Aorta (tissue), 5 donors: ENCODE results near the gene THPO. TPM values are rescaled to one million over a fixed set of nuclear protein-coding genes. Genes with fewer than 3 reads are reported as not detected.
A peak's percentile ranks its signal among the peaks of the same experiment; 100 is the strongest.

Source experiments
- ATAC-seq: fragments of 200-7000 bp; cut with Tn5 transposase; one replicate; pipeline ENCODE4 v1.9.1; 2022; ENCODE audit warnings: moderate library complexity; ENCODE audit not compliant: low FRiP score
- DNase-seq, 2 donors: peaks; one replicate each; pipeline ENCODE4 v3.0.0-alpha.2; 2020
- H3K27ac ChIP-seq, 2 donors: one replicate each; pipeline ENCODE4 v1.5.1; 2013; ENCODE audit warnings: low read length in 2 of 2, mild to moderate bottlenecking in 2 of 2, moderate library complexity in 2 of 2, control low read depth in 1 of 2, inconsistent platforms in 1 of 2, low read depth in 1 of 2
- H3K27me3 ChIP-seq, 2 donors: one replicate each; pipeline ENCODE4 v1.6.1; 2013; ENCODE audit warnings: control low read depth in 1 of 2, low read length in 1 of 2, mild to moderate bottlenecking in 1 of 2, moderate library complexity in 1 of 2; ENCODE audit not compliant: insufficient read depth in 2 of 2, control insufficient read depth in 1 of 2
- H3K36me3 ChIP-seq, 2 donors: one replicate each; pipeline ENCODE4 v1.6.1; 2013; ENCODE audit warnings: control low read depth in 1 of 2, low read length in 1 of 2, mild to moderate bottlenecking in 1 of 2; ENCODE audit not compliant: insufficient read depth in 2 of 2, control insufficient read depth in 1 of 2
- H3K4me1 ChIP-seq, 2 donors: one replicate each; pipeline ENCODE4 v1.6.1; 2013; ENCODE audit warnings: low read length in 2 of 2, control low read depth in 1 of 2, mild to moderate bottlenecking in 1 of 2, moderate library complexity in 1 of 2; ENCODE audit not compliant: insufficient read depth in 2 of 2, control insufficient read depth in 1 of 2
- H3K4me3 ChIP-seq, 2 donors: one replicate each; pipeline ENCODE4 v1.5.1; 2013; ENCODE audit warnings: low read length in 2 of 2, control low read depth in 1 of 2, mild to moderate bottlenecking in 1 of 2
- H3K9me3 ChIP-seq: one replicate; pipeline ENCODE4 v1.6.1; 2013; ENCODE audit warnings: mild to moderate bottlenecking, low read length; ENCODE audit not compliant: control insufficient read depth
- WGBS, 2 donors: extraction: QIAGEN DNeasy Blood & Tissue Kit; methylation state at CpG; one replicate each; pipeline ENCODE4 v1.1.7; 2013; 5-methylcytosine and 5-hydroxymethylcytosine counted together
- intact Hi-C, 2 donors: fragments of 100-400 bp; cut with DNase I; formaldehyde crosslinking; loops; one replicate each; pipeline versions ENCODE4 v1.14.2 to v1.15.0; 2022
- polyA plus RNA-seq, 2 donors: library from polyadenylated mRNA; stranded (reverse); fragments of 200-250 nt; gene quantifications; one replicate each; pipeline ENCODE4 v1.2.3, GENCODE V29; 2013
- total RNA-seq, 2 donors: library from RNA; stranded (reverse); fragmentation: NEBNext Ultra II Directional; extraction: Animal tissue kit (Norgen Biotek cat#: 25700); gene quantifications; one replicate each; pipeline ENCODE4 v1.2.1, GENCODE V29; 2021
- donor health status: healthy with polysubstance abuse.
- donor health status: Bipolar disorder and iron deficiency.
- donor health status: DM: no; HTN: no; CAD: no.
- donor health status: DM: no; HTN: no; CAD: no.
- donor health status: DM: yes; HTN: yes; CAD: no.

Gene THPO
- total and polyA plus RNA-seq, 4 donors: 0.15 to 1.2 (median 0.70) TPM

GRCh38 chr3:184373422-184373821, 4.6 kb downstream of the THPO start:
- ATAC-seq (no peak), DNase-seq (peak in 1 of 2 donors; percentile 63)
- Histone ChIP-seq H3K36me3 (no peaks in the 10 kb centered on the region), H3K4me3 (no peak overlapping the region), H3K4me1 (peaks cover 3 to 4% of the 10 kb centered on the region in 2 donors), H3K27me3 (no peaks in the 10 kb centered on the region), H3K9me3 (no peaks in the 10 kb centered on the region), H3K27ac (no peak overlapping the region)
- intact Hi-C loops: loop anchor here (5.0 kb wide), 4 partner anchors 44 to 169 kb away; no protein-coding TSS in a partner anchor
- WGBS, 2 donors: 74 to 82% methylated on average over 6 of the region's 6 CpGs

GRCh38 chr3:184372911-184373310, 5.1 kb downstream of the THPO start:
- Histone ChIP-seq H3K36me3 (no peaks in the 10 kb centered on the region), H3K27me3 (no peaks in the 10 kb centered on the region), H3K27ac (no peak overlapping the region), H3K4me3 (no peak overlapping the region), H3K9me3 (no peaks in the 10 kb centered on the region), H3K4me1 (peaks cover 3 to 4% of the 10 kb centered on the region in 2 donors)
- WGBS, 2 donors: 59 to 68% methylated on average over 5 of the region's 5 CpGs
- DNase-seq: peak in 1 of 2 donors; percentile 63
- no peak for ATAC-seq
- intact Hi-C loops: loop anchor here (5.0 kb wide), 4 partner anchors 44 to 169 kb away; no protein-coding TSS in a partner anchor

- 82 to 83% methylated on average over 8 of the region's 8 CpGs for WGBS, 2 donors
- H3K4me3 ChIP-seq: no peak overlapping the region
- H3K27ac ChIP-seq: no peak overlapping the region
- no peaks in the 10 kb centered on the region for H3K9me3 ChIP-seq
- H3K27me3 ChIP-seq: no peaks in the 10 kb centered on the region
- no peak for ATAC-seq
- H3K36me3 ChIP-seq: no peaks in the 10 kb centered on the region
- intact Hi-C loops: loop anchor here (5.0 kb wide), 4 partner anchors 45 to 170 kb away; no protein-coding TSS in a partner anchor
- peak in 1 of 2 donors; percentile 45 for DNase-seq
- H3K4me1 ChIP-seq: peaks cover 3 to 4% of the 10 kb centered on the region in 2 donors
These were observed 5.6 kb downstream of the THPO start for GRCh38 chr3:184372296-184372821.

- Histone ChIP-seq H3K36me3 (no peaks in the 10 kb centered on the region), H3K27ac (no peak overlapping the region), H3K9me3 (no peaks in the 10 kb centered on the region), H3K4me1 (peaks cover 3 to 4% of the 10 kb centered on the region in 2 donors), H3K4me3 (no peak overlapping the region), H3K27me3 (no peaks in the 10 kb centered on the region)
- 44 to 47% methylated on average over 5 of the region's 5 CpGs for WGBS, 2 donors
- ATAC-seq (peak; percentile 91), DNase-seq (peak; percentile 87)
- intact Hi-C loops: loop anchor here (2.0 to 5.0 kb wide), 5 partner anchors 46 to 171 kb away; no protein-coding TSS in a partner anchor
These were observed 6.4 kb downstream of the THPO start for GRCh38 chr3:184371570-184372018.

- DNase-seq: peak; percentile 83 to 87
- peak; percentile 67 for ATAC-seq
- Histone ChIP-seq H3K4me3 (no peak overlapping the region), H3K9me3 (no peaks in the 10 kb centered on the region), H3K27me3 (no peaks in the 10 kb centered on the region), H3K36me3 (no peaks in the 10 kb centered on the region), H3K4me1 (peaks cover 3 to 4% of the 10 kb centered on the region in 2 donors), H3K27ac (peak overlapping the region in 1 of 2 donors; percentile 69)
- WGBS, 2 donors: 6 to 8% methylated on average over 3 of the region's 3 CpGs
- intact Hi-C loops: no loop called here
These were observed 9.3 kb downstream of the THPO start for GRCh38 chr3:184368586-184369183.

GRCh38 chr3:184368116-184368515, 9.9 kb downstream of the THPO start:
- H3K27me3 ChIP-seq: no peaks in the 10 kb centered on the region
- no peak overlapping the region for H3K4me3 ChIP-seq
- DNase-seq (no peak), ATAC-seq (no peak)
- peaks cover 3 to 4% of the 10 kb centered on the region in 2 donors for H3K4me1 ChIP-seq
- peak overlapping the region in 1 of 2 donors; percentile 4 for H3K27ac ChIP-seq
- 66 to 71% methylated on average over 9 of the region's 9 CpGs for WGBS, 2 donors
- H3K9me3 ChIP-seq: no peaks in the 10 kb centered on the region
- no peaks in the 10 kb centered on the region for H3K36me3 ChIP-seq
- intact Hi-C loops: no loop called here

- Histone ChIP-seq H3K9me3 (no peaks in the 10 kb centered on the region), H3K27ac (no peak overlapping the region), H3K4me3 (no peak overlapping the region), H3K4me1 (peaks cover 3 to 4% of the 10 kb centered on the region in 2 donors), H3K36me3 (no peaks in the 10 kb centered on the region), H3K27me3 (no peaks in the 10 kb centered on the region)
- WGBS, 2 donors: 83 to 88% methylated on average over 5 of the region's 5 CpGs
- no peak for DNase-seq
- ATAC-seq: no peak
- intact Hi-C loops: no loop called here
These were observed 11.3 kb downstream of the THPO start for GRCh38 chr3:184366619-184367289.

- DNase-seq: peak; percentile 97 to 98
- H3K27me3 ChIP-seq: no peaks in the 10 kb centered on the region
- no peaks in the 10 kb centered on the region for H3K36me3 ChIP-seq
- H3K9me3 ChIP-seq: no peaks in the 10 kb centered on the region
- H3K4me3 ChIP-seq: peak overlapping the region; percentile 78 to 85
- H3K4me1 ChIP-seq: no peaks in the 10 kb centered on the region
- WGBS, 2 donors: 0 to 1% methylated on average over 48 to 68 of the region's 68 CpGs
- peak overlapping the region; percentile 91 to 96 for H3K27ac ChIP-seq
- peak; percentile 93 for ATAC-seq
- intact Hi-C loops: loop anchor here in 1 of 2 donors (2.0 kb wide), 1 partner anchor 48 kb away; the partner anchor contains the start of gene EIF4G1
These were observed 15.1 kb downstream of the THPO start for GRCh38 chr3:184362668-184363546.
